ENCODE results near the gene KBTBD6.

Gene KBTBD6

DNA sequence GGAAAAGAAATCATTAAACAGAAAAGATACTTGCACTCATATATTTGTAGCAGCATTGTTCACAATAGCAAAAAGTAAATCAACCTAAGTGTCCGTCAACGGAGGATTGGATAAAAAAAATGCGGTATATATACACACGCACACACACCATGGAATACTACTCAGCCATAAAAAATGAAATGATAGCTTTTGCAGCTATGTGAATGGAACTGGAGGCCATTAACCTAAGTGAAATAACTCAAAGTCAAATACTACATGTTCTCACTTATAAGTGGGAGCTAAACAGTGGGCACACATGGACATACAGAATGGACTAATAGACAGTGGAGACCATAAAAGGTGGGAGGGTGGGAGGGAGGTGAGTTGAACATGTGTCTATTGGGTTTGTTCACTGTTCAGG lies 52.9 kb downstream of the KBTBD6 start:
- Histone ChIP-seq H3K4me3 (no peak overlapping the region), H3K27ac (no peak overlapping the region)
- no peak for DNase-seq (ENCODE audit: low spot score)
- TF ChIP-seq, protein P1, sequence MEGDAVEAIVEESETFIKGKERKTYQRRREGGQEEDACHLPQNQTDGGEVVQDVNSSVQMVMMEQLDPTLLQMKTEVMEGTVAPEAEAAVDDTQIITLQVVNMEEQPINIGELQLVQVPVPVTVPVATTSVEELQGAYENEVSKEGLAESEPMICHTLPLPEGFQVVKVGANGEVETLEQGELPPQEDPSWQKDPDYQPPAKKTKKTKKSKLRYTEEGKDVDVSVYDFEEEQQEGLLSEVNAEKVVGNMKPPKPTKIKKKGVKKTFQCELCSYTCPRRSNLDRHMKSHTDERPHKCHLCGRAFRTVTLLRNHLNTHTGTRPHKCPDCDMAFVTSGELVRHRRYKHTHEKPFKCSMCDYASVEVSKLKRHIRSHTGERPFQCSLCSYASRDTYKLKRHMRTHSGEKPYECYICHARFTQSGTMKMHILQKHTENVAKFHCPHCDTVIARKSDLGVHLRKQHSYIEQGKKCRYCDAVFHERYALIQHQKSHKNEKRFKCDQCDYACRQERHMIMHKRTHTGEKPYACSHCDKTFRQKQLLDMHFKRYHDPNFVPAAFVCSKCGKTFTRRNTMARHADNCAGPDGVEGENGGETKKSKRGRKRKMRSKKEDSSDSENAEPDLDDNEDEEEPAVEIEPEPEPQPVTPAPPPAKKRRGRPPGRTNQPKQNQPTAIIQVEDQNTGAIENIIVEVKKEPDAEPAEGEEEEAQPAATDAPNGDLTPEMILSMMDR (IDR thresholded peaks at IDR 0.05): no peak
